ENCODE measurements around the gene MAML1. TPM values are rescaled to one million over a fixed set of nuclear protein-coding genes. Genes with fewer than 3 reads are reported as not detected.

The MAML1 gene
- total RNA-seq, 2 experiments from 2014 or later = 28.6 to 29.5 TPM

DNA sequence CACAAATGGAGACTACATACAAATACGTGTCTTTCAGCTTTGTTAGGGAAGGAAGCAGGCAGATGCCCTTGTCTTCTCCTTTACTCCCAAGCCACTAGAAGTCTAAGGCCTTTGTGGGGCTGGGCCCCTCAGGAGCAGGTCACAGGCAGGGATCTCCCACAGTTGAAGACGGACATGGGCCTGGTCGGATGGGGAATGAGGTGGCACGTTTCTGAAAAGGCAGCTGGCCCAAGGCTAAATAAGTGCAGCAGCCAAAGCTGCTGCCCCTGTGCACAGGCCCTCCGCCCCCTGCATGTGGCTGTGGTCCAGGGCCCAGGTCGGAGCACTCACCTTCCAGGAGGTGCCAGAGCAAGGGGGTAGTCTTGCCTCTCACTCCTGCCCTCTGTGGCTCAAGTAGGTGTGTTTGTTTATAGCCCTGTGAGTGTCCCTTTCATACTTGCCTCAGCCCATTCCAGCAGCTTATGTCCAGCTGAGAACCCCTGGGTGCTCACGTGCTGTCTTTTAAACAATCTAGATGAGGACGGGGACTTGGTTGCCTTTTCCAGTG lies 89.9 kb downstream of the MAML1 start:
- POLR2A ChIA-PET = interaction anchor here (0.7 to 0.9 kb wide), 2 partner anchors 8 to 36 kb away, joined by 3 to 4 read pairs; partner anchors contain the start of gene MRNIP
- CTCF ChIA-PET = interaction anchor here (0.5 to 0.7 kb wide), 3 partner anchors 11 to 444 kb away, joined by 3 to 4 read pairs (median 3); no protein-coding TSS in a partner anchor

DNA sequence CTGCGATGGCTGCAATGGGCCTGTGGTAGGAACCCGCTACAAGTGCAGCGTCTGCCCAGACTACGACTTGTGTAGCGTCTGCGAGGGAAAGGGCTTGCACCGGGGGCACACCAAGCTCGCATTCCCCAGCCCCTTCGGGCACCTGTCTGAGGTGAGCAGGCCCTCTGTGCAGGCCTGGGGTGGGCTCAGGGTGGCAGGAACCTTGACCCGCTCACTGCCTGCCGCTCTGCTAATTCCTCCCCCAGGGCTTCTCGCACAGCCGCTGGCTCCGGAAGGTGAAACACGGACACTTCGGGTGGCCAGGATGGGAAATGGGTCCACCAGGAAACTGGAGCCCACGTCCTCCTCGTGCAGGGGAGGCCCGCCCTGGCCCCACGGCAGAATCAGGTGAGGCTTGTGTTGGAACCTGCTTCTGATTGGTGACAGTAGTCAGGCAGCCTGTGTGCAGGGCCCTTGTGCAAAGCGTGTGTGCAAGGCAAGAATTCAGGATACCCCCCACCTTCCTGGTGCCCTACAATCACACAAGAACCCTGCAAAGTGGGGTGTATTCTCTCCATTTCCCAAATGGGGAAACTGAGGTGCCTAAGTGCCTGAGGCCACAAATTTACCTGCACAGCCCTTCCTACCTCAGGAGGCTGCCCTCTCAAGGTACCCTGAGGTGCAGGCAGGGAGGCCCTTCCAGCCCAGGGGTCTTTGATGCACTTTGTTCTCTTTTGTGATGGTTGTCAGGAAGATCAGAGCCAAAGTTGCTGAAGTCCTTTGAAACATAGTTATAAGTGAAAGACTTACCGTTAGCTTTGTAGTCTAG lies 91.5 kb downstream of the MAML1 start:
- CTCF ChIA-PET = no interaction called here
- POLR2A ChIA-PET = no interaction called here

GRCh38 chr5:179824745-179825112 lies 92.1 kb downstream of the MAML1 start:
- ChIA-PET CTCF (interaction anchor here (1.2 kb wide), 1 partner anchor 28 kb away, joined by 7 read pairs; no protein-coding TSS in a partner anchor), POLR2A (no interaction called here)

- ChIA-PET POLR2A (no interaction called here), CTCF (interaction anchor here (1.2 kb wide), 1 partner anchor 29 kb away, joined by 7 read pairs; no protein-coding TSS in a partner anchor)
These were observed 93.1 kb downstream of the MAML1 start for GRCh38 chr5:179825655-179826182.

Other genes starting within 250 kb of the MAML1 start
- gene RUFY1, start 182.3 kb upstream of the MAML1 start, total RNA-seq = 10 to 100 TPM; 35.0 to 36.9 TPM
- gene HNRNPH1, start 109.2 kb upstream of the MAML1 start, total RNA-seq = 100 to 1,000 TPM; 902 to 926 TPM
- gene CBY3, start 51.8 kb upstream of the MAML1 start, total RNA-seq = under 1 TPM; 0.55 to 0.96 TPM
- 100 to 1,000 TPM; 559 to 632 TPM for gene CANX, start 33.9 kb upstream of the MAML1 start, total RNA-seq
- gene LTC4S, start 61.2 kb downstream of the MAML1 start, total RNA-seq = under 1 TPM; 0.55 to 0.65 TPM
- 10 to 100 TPM; 94.7 to 99.9 TPM for gene MGAT4B, start 74.0 kb downstream of the MAML1 start, total RNA-seq
- gene SQSTM1, start 88.1 kb downstream of the MAML1 start, total RNA-seq = 100 to 1,000 TPM; 132 to 135 TPM
- 10 to 100 TPM; 17.7 to 21.2 TPM for gene MRNIP, start 126.0 kb downstream of the MAML1 start, total RNA-seq
- 10 to 100 TPM; 94.2 to 98.1 TPM for gene TBC1D9B, start 175.1 kb downstream of the MAML1 start, total RNA-seq